HG03439 (cell line): ENCODE measurements around the gene ZNF581.

Experiments used
- ATAC-seq: cut with Tn5 transposase; IDR thresholded peaks from one replicate; pipeline ENCODE4 v1.9.1; 2021; ENCODE audit warnings: mild to moderate bottlenecking, moderate library complexity; ENCODE audit not compliant: unreplicated experiment

The ZNF581 gene

DNA sequence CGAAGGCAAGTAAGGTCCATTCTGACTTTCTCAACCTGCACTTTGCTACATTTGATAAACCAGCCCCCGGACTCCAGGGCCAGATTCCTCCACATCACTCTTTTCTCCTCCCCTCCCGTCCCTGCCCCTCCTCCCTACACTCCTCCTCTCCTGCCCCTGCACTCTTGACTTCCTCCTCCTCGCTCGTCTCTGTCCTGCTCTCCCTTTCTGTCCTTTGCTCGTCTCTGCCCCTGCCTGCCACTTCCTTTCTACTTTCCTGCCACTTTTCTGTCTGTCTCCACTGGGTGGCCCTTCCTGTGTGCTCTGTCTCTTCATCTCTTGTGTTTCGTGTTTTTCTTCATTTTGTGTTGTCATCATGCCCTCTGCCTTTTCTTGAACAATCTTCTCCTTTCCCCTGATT is 18.4 kb downstream of the ZNF581 start:
- no peak for ATAC-seq

DNA sequence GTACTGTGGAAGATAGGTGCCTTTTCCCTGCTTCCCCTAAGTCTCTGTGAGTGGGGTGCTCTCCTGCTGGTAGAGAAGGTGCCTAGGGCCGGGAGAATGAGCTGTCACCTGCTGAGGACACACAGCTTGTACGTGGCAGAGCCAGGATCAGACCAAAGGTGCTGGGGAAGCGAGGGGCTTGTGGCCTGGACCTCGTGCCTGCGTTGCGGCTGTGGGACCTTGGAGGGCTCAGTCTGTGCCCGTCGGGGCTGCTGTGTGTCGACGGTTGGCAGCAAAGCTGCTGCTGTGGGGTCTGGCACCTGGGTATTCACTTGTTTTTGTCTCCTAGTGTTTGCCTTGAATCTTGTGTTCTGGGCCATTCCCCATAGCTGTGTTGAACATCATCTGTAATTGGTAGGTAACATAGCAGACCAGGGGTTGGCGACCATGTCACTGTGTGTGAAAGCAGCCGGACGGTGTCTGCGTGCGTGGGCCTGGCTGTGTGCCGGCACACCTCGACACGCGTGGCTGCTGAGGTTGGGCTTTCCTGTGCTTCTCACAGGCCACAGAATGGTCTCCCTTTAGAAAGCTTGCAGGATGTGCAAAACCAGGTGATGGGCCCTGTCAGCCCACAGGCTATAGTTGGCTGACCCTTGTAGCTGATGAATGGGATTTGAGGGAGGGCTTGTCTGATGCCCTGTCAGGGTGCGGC is 20.5 kb downstream of the ZNF581 start:
- no peak for ATAC-seq

DNA sequence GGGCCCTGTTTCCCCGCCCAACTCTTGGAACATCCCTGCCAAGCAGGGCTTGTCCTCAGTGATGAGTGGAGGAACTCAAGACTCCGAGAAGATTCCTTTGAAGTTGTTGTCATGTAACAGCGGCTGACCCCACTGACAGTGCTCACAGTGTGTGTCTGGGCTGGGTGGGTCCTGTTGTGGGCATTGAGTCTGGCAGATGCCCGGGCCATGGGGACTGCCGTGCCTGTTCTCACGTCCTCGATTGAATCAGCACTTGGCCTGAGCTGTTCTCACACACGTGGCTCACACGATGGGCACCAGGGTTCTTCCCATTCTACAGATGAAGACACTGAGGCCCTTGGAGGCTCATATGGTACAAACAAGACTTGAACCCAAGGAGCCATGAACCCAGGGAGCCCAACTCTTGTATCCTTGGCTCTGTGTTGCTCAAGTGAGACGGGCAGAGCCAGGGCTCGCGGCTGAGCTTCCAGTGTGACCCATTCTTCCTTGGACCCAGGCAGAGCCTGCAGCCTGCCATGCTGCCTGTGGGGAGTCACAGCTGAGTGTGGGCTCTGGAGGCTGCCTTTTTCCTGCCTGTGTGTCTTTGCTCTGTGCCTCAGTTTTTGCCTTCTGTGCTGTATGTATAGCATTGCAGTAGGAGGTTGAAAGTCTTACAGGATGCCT is 23.0 kb downstream of the ZNF581 start:
- ATAC-seq = no peak

DNA sequence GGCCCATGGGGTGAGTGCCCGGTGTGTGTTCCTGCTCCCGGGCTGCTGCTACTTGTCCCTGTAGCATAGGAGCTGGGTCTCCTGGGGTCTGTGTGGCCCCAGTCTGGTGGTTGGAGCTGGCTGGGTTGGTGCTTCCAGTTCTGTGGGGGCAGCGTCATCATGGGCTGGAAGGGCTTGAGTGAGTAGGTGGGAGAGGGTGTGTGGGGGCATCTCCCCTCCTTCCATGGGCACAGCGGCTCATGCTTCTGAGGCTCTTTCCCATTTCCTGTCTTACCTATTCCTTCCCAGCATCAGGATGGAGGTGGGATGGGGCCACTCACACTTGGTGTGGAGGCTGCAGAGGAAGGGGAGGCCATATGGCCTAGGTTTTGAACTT is 23.5 kb downstream of the ZNF581 start:
- ATAC-seq = no peak

DNA sequence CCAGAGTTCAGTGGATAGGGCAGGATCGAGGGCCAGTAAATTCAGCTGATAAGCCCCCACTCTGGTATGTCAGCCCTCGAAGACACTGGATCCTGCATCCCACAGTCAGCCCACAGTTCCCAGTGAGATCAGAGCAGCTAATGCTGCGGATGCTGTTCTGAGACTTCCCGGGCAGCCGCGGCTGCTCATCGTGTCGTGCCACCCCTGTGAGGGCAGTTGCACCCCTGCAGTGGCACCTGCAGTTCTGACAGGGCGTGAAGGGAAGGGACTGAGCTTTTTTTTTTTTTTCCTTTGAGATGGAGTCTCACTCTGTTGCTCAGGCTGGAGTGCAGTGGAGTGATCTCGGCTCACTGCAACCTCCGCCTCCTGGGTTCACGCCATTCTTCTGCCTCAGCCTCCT is 24.1 kb downstream of the ZNF581 start:
- ATAC-seq = no peak

DNA sequence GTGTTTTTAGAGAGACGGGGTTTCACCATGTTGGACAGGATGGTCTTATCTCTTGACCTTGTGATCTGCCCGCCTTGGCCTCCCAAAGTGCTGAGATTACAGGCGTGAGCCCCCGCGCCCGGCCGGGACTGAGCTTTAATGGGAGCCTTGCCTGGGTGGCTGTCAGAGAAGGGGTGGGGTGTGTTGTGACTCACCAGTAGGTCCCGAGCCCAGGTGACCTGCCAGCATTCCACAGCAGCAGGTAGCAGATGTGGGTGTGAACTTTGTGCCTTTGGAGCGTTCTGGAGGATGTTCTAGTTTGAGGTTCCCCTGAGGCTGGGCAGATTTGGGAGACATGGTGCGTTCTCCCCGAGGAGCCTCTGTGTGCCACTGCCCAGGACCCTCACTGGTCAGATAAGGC is 24.5 kb downstream of the ZNF581 start:
- no peak for ATAC-seq

DNA sequence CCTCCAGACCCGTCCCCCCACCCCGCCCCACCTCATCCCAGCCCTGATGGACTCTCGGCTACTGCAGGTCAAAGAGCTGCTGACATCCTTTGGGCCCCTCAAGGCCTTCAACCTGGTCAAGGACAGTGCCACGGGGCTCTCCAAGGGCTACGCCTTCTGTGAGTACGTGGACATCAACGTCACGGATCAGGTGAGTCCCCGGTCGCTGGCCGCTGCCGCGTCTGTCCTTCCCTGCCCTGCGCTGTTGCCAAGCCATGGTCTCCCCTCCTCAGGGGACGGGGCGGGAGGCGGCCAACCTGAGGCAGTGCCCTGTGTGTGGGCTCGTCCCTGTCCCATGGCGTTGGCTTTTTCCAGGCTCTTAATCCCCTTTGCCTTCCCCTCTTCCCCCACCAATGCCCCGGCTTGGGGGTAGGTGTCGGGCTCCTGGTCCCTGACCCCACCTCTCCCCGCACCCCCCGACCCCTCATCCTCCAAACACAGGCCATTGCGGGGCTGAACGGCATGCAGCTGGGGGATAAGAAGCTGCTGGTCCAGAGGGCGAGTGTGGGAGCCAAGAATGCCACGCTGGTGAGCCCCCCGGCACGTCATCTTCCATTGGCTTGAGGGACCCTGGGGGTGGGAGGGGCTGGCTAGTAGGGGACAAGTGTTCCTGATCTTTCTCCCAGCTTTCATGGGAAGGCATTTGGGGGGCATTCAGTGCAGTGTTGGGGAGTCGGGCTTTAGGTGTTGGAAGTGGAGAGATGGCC is 25.3 kb downstream of the ZNF581 start:
- ATAC-seq = no peak

DNA sequence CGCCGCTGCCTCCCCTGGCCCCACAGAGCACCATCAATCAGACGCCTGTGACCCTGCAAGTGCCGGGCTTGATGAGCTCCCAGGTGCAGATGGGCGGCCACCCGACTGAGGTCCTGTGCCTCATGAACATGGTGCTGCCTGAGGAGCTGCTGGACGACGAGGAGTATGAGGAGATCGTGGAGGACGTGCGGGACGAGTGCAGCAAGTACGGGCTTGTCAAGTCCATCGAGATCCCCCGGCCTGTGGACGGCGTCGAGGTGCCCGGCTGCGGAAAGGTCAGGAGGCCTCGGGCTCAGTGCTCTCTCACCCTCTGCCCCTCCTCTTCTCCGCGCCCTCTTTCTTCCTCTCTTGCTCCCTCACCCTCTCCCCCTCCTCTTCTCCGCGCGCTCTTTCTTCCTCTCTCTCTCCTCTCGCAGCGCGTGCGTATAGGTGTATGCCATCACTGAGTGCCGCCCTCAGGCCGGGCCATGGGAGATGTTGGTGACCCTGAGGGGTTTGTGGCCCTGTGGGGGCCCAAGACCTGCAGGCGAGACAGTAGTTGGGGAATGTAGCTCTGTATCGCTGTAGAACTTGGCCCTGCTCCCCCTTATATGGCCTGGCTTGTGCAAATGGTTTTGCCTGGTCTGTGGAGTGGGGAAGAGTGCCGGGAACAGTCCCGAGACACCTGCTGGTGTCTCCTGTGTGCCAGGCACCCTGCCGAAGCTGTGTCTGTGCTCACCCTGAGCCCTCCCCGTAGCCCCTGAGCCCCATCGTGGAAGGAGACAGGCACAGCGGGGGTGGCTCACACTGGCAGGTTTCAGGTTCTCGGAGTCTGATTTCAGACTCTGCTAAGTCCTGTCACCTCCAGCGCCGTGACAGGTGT is 26.2 kb downstream of the ZNF581 start:
- ATAC-seq = no peak

DNA sequence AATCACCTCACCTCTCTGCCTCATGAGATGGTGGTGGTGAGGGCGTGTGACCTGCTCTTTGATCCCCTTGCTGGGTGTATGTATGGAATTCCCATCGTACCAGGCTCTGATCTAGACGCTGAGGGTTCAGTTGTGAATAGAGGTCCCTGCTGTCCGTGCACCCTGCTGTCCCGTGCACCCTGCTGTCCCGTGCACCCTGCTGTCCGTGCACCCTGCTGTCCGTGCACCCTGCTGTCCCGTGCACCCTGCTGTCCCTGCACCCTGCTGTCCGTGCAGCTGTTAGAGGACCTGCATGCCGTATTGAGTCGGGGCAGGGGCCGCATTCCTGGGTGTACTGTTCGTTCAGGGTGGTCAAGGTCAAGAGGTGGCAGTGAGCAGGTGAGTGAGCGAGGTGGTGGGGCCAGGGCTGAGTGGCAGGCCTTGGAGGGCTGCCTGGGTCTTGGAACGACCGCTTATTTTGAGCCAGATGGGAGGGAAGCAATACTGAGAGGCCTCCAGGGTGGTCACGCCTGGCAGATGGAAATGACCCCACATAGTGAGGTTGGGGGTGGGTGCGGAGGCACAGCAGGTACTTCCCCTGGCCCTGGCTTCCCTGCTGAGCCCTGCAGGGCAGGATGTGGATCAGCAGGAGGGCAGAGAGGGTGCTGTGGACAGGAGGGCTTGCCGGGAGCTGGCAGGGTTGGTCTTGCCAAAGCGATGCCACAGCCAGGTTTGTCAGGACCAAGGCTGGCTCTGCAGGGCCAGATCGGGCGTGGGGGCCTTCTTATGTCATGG is 27.0 kb downstream of the ZNF581 start:
- no peak for ATAC-seq

DNA sequence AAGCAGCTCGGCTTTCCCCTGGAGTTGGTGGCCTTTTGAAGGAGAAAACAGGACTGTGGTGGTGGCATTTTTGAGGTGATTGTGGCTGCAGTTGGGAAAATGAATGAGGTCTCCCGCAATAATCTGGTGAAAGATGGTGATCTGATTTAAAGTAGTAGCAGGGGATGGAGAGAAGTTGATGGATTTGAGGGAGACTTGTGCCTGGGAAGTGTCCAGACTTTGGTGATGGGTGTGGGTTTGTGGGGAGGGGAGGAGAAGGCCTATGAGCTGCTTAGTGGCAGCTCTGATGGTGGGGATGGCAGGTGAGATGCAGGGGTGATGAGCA is 27.6 kb downstream of the ZNF581 start:
- no peak for ATAC-seq

DNA sequence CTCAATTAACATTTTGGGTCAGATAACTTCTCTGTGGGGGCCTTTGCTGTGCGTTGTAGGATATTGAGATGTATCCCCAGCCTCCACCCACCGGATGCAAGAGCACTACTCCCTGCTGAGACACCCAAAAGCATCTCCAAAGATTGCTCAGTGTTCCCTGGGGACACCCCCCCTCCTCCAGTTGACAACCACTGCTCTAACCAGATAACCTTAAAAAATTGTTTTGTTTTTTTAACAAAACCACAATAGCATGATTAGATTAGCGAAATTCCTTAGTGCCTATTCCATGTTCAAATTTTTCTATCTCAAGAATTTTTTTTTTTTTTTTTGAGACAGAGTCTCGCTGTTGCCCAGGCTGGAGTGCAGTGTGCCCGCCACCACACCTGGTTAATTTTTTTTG is 29.0 kb downstream of the ZNF581 start:
- ATAC-seq = no peak

DNA sequence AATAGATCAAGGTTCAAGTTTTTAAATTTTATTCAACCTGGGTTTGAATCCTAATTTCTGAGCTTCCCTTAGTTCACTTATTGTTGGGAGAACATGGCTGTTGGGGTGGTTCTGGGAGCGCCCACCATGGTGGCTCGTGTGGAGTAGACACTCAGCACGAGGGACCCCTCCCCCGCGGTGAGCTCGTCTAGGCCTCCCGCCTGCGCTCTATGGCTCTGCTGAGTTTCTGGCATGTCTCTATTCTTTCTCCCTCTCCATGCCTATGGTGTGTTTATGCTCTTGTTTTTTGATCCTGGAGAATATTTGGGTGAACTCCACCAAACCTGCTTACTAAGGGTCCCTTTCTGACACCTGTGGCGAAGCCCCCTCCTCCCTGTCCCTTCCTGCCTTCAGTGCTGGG is 30.0 kb downstream of the ZNF581 start:
- ATAC-seq = no peak

DNA sequence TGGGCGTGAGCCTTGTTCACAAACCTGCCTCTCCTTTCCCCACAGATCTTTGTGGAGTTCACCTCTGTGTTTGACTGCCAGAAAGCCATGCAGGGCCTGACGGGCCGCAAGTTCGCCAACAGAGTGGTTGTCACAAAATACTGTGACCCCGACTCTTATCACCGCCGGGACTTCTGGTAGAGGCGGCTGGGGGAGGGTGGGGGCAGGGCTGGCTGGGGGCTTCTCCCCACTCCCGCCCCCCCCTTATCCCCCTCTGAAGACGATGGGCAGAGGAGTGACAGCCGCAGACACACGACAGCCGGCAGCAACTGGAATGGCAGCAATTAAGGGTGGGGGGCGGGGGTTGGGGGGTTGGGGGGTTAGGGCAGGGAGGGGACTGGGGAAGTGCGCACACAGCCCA is 30.4 kb downstream of the ZNF581 start:
- no peak for ATAC-seq

DNA sequence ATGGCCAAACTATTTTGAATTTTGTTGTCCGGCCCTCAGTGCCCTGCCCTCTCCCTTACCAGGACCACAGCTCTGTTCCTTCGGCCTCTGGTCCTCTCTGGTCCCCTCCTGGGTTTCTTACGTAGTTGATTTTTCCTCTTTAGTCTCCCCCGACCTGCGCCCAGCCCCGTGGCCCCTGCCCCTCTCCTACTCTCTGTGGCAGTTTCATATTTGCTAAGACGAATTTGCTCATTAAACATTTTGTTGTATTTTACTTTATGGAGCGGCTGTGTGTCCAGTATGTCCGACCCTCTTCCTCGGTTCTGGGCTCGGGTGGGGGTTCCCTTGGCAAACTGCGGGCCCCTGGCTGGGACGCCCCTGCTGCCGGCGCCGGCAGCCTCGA is 31.0 kb downstream of the ZNF581 start:
- no peak for ATAC-seq

DNA sequence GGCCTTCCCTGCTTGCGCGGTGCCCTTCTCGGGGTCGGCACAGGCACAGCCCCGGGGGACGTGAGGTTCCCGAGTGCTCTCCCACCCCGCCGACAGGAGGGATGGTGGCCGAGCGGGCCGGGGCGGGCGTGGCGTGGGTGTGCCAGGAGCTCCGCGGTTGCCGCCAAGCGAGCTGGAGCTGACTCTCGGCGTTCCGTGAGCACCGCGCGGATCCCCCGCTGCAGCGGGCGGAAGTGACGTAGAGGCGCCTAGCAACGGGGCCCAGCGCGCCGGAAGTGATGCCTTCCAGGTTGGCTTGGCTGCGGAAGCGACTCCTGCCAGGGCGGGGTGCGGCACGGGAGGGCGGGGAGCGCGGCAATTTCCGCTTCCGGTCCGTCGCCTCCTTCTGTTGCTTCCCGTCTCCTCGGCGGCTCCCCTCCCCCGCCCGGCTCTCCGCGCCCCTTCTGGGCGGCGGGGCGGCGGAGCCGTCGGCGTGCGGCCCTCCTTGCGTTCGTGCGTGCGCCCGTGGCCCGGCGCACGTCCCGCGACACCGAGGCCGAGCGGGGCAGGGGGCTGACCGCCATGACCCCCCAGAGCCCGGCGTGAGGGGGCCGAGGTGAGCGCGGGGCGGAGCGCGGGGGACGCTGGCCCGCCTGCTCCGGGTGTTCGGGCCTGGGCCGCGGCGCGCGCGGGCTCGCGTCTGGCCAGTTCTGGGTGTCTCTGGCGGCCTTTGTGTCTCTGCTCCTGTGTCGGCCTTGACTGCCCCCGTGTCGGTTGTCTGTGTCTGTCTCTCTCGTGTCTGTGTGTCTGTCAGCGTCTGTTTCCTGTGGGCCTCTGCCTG is 31.6 kb downstream of the ZNF581 start, which contains the start of gene EPN1:
TSS of gene EPN1 (plus strand) at position 386 of the 820 bp plus-strand sequence. CDS start 3,402 bp downstream, outside the sequence.
- peak; percentile 61 for ATAC-seq

DNA sequence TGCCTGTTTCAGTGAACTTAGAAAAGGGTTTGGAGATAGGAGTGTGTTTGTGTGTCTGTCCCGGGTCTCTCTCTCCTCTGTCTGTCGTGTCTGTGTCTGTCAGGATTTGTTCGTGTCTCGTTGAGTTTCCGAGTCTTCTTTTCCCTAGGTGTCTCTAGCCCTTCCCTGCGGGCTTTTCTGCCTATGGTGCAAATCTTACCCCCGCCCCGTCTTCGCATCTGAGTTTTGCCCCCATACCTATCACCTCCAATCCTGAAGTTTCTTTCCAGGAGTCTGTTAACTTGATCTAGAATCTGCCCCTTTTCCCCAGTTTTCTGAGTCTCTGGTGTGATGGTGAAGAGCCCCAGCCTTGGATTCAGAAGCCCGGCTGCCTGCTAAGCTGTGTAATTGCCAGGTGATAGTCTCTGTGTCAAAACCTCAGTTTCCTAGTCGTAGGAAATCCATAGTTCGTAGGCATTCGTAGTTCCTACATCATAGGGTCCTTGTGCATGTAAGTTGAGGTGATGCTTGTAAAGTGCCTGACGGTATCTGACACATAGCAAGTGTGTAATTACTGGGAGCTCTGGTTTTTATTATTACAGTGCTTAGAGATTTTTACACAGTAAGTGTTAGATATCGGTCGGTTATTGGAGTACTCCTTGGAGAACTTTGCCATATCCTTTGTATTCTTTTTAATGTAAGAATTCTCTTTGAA is 32.4 kb downstream of the ZNF581 start:
- ATAC-seq = no peak

DNA sequence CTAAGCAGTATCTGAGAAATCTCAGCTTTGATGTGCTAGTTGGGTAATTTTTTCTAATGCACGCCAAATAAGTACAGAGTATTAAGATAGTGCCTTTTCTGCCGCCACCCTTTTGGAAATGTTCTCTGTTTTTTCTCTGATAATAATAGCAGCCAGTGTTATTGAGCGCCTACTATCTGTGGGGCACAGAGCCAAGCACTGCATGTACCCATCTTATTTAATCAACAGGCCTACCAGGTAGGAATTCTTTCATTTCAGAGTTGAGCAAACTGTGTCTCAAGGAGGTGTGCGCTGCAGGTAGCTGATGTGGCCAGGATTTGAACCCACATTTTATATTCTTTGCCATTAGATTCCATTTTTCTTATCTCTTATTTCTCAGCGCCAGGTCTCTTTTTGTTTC is 32.9 kb downstream of the ZNF581 start:
- ATAC-seq = no peak

DNA sequence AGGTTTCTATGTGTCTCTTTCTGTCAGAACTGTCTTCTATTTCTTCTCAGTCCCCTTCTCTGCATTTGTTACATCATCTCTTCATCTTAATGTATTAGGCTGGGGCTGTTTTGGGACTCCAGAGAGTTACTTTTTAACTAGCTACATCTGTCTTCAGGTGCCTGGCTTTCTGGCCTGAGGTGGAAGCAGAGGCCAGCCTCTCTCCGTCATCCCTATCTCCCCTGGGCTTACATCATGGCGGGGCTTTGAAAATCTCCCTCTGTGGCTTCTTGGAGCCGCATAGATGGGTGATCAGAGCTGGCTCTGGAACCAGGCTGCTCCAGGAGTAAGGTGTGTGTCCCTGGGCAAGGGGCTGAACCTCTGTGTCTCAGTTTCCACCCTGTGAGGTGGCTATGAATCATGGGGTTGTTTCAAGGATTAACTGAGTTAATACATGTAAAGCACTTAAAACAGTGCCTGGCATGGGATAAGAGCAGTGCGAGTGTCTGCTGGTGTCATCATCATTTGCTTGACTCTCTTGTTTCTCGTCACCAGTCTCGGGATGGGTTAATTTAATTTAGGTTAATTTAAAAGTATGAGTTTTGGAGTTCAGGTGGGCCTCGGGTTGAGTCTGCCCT is 33.5 kb downstream of the ZNF581 start:
- ATAC-seq = no peak

DNA sequence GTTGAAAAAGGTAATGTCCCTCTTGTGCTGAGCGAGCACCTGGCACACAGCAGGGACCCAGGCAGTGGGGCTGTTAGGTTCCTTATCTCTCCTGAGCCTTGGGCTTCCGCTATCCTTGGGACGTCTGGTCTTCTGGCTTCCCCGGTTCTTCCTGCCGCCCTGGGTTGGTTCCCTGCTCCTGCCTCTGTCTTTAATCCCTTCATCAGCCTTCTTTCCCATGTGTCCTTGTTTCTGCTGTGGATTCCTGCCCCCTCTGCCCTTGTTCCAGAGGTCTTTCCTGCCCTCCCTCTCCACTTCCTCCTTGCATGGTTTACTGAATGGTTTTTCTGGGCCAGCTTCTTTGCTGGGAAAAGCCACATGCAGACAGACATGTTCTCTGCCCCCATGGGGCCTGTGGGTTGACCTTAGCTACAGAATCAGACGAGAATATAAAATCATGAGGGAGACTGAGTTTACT is 34.2 kb downstream of the ZNF581 start:
- ATAC-seq = no peak
